Activated B cell treated with CpG ODN at 0.5 μM for 24 hours (primary cell): ENCODE measurements around the gene CADPS2. TPM values are rescaled to one million over a fixed set of nuclear protein-coding genes. Genes with fewer than 3 reads are reported as not detected.

ENCODE experiments used
- ATAC-seq: fragments of 200-7000 bp; cut with Tn5 transposase; one replicate; pipeline ENCODE4 v1.10.0; 2021; ENCODE audit warnings: low read depth, mild to moderate bottlenecking, moderate library complexity
- CTCF ChIA-PET: fragments of 350-600 bp; sonication (Branson Sonifier 250); formaldehyde crosslinking; loops from one replicate; lab custom pipeline; 2021; ENCODE audit warnings: antibody characterized with exemption; lab: Charles Lee
- POLR2A ChIA-PET: fragments of 350-600 bp; sonication (Branson Sonifier 250); formaldehyde crosslinking; loops from one replicate; lab custom pipeline; 2021; ENCODE audit warnings: antibody characterized with exemption; lab: Charles Lee
- DNase-seq: peaks from one replicate; pipeline ENCODE4 v3.0.0; 2022
- H3K27ac Mint-ChIP-seq: one replicate; pipeline ENCODE4 v1.8.0; 2020; ENCODE audit warnings: mixed read lengths
- H3K27me3 Mint-ChIP-seq: one replicate; pipeline ENCODE4 v1.8.0; 2021; ENCODE audit warnings: mixed read lengths
- H3K36me3 Mint-ChIP-seq: one replicate; pipeline ENCODE4 v1.8.0; 2021; ENCODE audit warnings: low read depth, mixed read lengths
- H3K4me1 Mint-ChIP-seq: one replicate; pipeline ENCODE4 v1.8.0; 2021; ENCODE audit warnings: mixed read lengths
- H3K4me3 Mint-ChIP-seq: one replicate; pipeline ENCODE4 v1.8.0; 2020; ENCODE audit warnings: mild to moderate bottlenecking, mixed read lengths
- H3K9me3 Mint-ChIP-seq: one replicate; pipeline ENCODE4 v1.8.0; 2020; ENCODE audit warnings: mixed read lengths
- CTCF ChIP-seq: fragments of 200-600 bp; IDR thresholded peaks from one replicate; pipeline ENCODE4 v1.8.0; 2022; ENCODE audit warnings: antibody characterized with exemption, mild to moderate bottlenecking
- intact Hi-C: fragments of 100-400 bp; cut with micrococcal nuclease; formaldehyde crosslinking; loops from one replicate; pipeline ENCODE4 v1.15.1; 2024
- total RNA-seq: library from RNA; stranded (reverse); gene quantifications from 2 replicates; pipeline ENCODE4 v1.2.3, GENCODE V29; 2022

Gene CADPS2
- total RNA-seq, 1 donor from 2014 or later = not detected

- ChIA-PET CTCF (no interaction called here), POLR2A (no interaction called here)
- Mint-ChIP-seq H3K9me3 (peaks cover 2% of the 10 kb centered on the region), H3K4me1 (no peaks in the 10 kb centered on the region), H3K4me3 (no peak overlapping the region), H3K27ac (no peak overlapping the region), H3K27me3 (no peaks in the 10 kb centered on the region), H3K36me3 (no peaks in the 10 kb centered on the region)
- intact Hi-C loops = no loop called here
- TF ChIP-seq CTCF = no peak
- DNase-seq = no peak
- no peak for ATAC-seq
Observed at GRCh38 chr7:122653685-122654084, 232.6 kb downstream of the CADPS2 start.

- Mint-ChIP-seq H3K4me1 (no peaks in the 10 kb centered on the region), H3K4me3 (no peak overlapping the region)
Observed at GRCh38 chr7:122652876-122653275, 233.4 kb downstream of the CADPS2 start.

GRCh38 chr7:122651451-122651850 lies 234.8 kb downstream of the CADPS2 start:
- DNase-seq (no peak), ATAC-seq (no peak)
- Mint-ChIP-seq H3K4me1 (no peaks in the 10 kb centered on the region), H3K27ac (no peak overlapping the region), H3K9me3 (no peaks in the 10 kb centered on the region), H3K27me3 (no peaks in the 10 kb centered on the region), H3K4me3 (no peak overlapping the region), H3K36me3 (no peaks in the 10 kb centered on the region)
- TF ChIP-seq CTCF = no peak
- intact Hi-C loops = no loop called here
- ChIA-PET CTCF (no interaction called here), POLR2A (no interaction called here)

More at GRCh38 chr7:122652876-122653275, 233.4 kb downstream of the CADPS2 start:
- DNase-seq (no peak), ATAC-seq (no peak)
- no peak overlapping the region for H3K27ac Mint-ChIP-seq
- no peaks in the 10 kb centered on the region for H3K27me3 Mint-ChIP-seq
- ChIA-PET CTCF (no interaction called here), POLR2A (no interaction called here)
- intact Hi-C loops = no loop called here
- no peak for TF ChIP-seq CTCF
- peaks cover 2% of the 10 kb centered on the region for H3K9me3 Mint-ChIP-seq
- H3K36me3 Mint-ChIP-seq = no peaks in the 10 kb centered on the region

- no peak for ATAC-seq
- Mint-ChIP-seq H3K36me3 (no peaks in the 10 kb centered on the region), H3K27ac (no peak overlapping the region), H3K4me1 (no peaks in the 10 kb centered on the region), H3K27me3 (no peaks in the 10 kb centered on the region), H3K9me3 (peaks cover 7% of the 10 kb centered on the region), H3K4me3 (no peak overlapping the region)
- DNase-seq = no peak
- ChIA-PET POLR2A (no interaction called here), CTCF (no interaction called here)
- no peak for TF ChIP-seq CTCF
- intact Hi-C loops = no loop called here
Observed at GRCh38 chr7:122643250-122643649, 243.0 kb downstream of the CADPS2 start.

GRCh38 chr7:122638459-122638858 lies 247.8 kb downstream of the CADPS2 start:
- no peaks in the 10 kb centered on the region for H3K4me1 Mint-ChIP-seq
- ChIA-PET CTCF (no interaction called here), POLR2A (no interaction called here)

More at GRCh38 chr7:122638459-122638858, 247.8 kb downstream of the CADPS2 start:
- no peak for TF ChIP-seq CTCF
- no peak for DNase-seq
- H3K27me3 Mint-ChIP-seq = no peaks in the 10 kb centered on the region
- no peak for ATAC-seq
- H3K4me3 Mint-ChIP-seq = no peak overlapping the region
- H3K27ac Mint-ChIP-seq = no peak overlapping the region
- H3K9me3 Mint-ChIP-seq = peaks cover 10% of the 10 kb centered on the region
- H3K36me3 Mint-ChIP-seq = no peaks in the 10 kb centered on the region
- intact Hi-C loops = no loop called here
